HG03575 (cell line): Measurements from ENCODE around the gene LDLRAP1.

Experiments
- ATAC-seq: cut with Tn5 transposase; IDR thresholded peaks from one replicate; pipeline ENCODE4 v1.9.1; 2021; ENCODE audit not compliant: unreplicated experiment, insufficient number of reproducible peaks, low FRiP score; ENCODE audit errors: extremely low read depth

LDLRAP1 gene

GRCh38 chr1:25522031-25522655, 21.3 kb upstream of the LDLRAP1 start:
- no peak for ATAC-seq

DNA sequence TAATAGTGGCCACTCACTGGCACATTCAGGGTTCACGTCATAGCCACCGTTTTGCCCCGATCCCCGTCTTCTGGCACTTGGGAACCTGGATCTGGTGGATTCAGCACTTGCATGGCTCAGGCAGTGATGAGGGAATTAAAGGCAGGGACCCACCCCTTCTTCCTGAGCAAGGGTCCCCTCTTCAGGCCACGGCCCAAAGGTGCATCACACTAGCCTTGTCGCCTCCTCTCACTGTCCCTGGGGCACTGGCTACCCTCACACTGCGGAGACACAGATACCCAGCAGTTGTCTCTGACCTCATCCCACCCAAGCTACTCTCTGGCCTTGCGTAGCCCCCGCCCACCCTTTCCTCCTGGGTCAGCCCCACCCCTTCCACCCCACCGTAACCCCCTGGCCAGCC, 19.9 kb upstream of the LDLRAP1 start:
- ATAC-seq: no peak

DNA sequence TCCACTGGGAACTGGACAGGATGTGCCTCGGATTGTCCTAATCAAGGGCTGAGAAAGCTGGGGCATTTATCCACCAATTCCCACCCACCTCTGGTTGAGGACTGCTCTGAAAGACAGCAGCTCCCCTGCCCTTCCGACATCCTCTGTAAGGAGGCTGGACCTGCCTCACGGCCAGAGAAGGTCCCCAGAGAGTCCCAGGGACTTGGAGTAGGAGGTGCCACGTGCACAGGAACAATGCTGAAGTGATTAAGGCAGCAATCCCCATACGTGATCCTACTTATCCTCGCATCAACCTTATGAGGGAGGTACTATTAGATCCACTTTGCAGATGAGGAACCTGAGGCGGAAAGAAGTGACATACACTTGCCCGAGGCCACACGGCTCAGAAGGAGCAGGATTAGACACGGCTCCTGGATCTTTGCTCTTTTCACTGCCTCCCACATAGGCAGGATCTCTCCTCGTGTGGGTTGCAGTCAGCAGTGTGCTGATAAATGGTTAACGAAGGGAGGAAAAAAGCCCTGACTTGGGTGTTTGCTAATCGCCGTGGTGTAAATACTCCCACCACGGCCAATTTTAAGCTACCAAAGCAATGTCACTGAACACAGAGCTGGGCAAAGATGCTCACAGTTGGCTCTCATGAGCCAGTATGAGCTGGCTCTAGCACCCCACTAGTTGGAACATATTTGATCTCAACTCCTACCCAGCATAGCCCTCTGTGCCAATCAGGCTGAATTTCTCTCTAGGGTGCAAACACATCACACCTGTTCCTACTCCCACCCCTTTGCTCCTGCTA, 18.6 kb upstream of the LDLRAP1 start:
- ATAC-seq: no peak

DNA sequence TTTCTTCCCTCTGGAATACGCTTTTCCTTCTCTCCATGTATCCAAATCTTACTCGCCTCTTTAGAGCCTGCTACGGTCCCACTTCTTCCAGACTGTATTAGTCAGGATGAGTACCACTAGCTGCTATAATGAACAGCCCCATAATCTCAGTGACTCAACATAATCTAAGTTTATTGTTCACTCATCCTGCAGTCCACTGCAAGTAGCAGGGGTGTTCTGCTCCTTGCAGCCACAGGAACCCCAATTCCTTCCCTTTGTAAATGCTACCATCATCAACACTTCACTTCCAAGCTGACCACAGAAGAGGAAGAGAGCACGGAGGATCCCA, 18.1 kb upstream of the LDLRAP1 start:
- ATAC-seq: no peak

DNA sequence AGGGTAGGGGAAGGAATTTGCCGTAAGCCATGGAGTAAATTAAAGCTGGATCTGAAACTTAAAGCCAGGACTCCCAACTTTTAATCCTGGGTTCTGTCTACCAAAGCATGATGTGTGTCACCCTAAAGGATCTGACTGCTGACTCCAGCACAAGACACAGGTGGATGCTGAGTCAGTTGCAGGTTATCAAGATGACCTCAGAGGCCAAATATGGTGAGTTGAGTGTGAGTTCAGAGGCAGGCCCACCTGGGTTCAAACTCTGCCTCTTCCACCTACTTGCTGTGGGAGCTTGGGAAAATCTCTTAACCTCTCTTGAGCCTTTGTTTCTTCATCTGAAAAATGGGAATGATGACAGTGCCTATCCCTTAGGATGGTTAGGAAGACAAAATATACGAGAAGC, 16.7 kb upstream of the LDLRAP1 start:
- no peak for ATAC-seq

DNA sequence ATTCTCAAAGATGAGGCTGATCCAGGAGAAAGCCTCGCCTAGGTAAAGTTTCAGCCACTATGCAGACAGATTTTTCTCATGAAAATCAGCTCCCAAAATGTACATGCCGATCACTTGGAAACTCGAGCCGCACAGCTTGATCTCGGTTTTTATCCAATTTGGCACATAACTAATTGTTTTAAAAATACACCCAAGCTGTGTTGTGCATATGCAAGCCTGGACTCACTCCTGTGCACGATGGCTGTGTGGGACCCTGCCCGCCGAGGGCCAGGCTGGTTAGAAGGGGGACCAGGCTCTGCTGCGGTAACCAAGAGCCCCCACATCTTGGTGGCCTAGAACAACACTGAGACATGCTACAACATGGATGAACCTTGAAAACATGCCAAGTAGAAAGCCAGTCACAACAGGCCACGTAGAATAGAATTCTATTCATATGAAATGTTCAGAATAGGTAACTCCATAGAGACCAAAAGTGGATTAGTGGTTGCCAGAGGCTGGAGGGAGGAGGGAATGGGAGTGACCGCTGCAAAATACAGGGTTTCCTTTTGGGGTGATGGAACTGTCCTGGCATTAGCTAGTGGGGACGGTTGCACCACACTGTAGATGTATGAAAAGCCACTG, 16.1 kb upstream of the LDLRAP1 start:
- ATAC-seq: no peak

- no peak for ATAC-seq
Measured at GRCh38 chr1:25527946-25528595, 15.3 kb upstream of the LDLRAP1 start.

- ATAC-seq: no peak
Measured at GRCh38 chr1:25528881-25529517, 14.4 kb upstream of the LDLRAP1 start.

GRCh38 chr1:25529518-25530185, 13.8 kb upstream of the LDLRAP1 start:
- no peak for ATAC-seq

DNA sequence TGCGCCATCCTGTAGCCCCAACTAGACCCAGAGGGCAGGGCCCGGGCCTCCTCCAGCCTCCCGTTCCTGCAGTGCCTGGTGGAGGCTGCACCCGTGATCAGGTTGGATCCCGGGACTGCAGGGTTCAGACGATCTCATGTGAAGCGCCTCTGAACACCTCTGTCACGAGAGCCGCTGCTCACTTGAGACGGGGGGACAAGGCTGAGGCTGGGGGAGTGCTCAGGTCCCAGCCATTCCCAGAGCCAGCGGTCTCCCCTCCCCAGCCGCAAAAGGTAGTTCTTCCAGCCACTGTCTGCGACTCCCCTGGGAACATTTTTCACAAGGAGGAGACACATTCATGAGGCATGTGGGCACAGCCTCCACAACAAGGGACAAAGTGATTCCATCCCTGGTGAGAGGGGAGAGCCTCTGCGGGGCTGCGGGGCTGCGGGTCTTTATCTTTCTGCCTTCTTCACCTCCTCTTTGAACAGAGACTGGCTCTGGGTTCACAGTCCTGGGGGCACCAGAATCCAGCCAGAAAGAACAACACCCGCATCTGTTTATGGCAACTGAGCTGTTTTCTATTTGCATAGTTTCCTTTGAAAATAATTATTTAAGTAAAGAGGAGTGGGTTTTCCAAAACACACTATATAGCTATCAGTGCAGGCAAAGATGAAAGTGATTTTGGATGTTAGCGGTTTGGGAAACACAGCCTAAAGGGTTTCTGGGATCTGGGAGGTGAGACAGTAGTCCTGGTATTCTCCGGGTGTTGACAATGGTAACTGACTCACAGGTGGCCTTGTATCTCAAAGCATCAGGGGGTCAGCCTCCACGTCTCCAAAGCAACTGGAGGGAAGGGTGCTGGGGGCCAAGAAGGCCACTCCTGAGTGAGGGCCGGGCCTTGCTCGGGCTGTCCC, 13.0 kb upstream of the LDLRAP1 start:
- ATAC-seq: no peak

DNA sequence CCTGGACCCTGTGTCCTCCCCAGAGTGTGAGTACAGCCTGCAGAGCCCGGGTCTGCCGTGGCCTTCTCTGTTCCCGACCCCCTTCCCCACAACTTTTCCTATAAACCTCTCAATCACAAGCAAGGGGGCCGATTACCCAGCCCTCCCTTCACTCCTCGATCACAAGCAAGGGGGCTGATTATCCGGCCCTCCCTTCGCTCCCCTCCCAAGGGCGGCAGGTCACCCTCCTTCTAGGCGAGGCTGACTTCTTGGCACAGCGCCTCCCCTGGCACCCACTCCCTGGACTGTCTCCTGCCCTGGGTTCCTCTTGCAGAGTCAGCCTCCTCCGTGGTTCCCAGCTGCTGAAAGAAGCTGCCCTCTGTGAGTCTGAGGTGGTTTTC, 12.3 kb upstream of the LDLRAP1 start:
- ATAC-seq: no peak

DNA sequence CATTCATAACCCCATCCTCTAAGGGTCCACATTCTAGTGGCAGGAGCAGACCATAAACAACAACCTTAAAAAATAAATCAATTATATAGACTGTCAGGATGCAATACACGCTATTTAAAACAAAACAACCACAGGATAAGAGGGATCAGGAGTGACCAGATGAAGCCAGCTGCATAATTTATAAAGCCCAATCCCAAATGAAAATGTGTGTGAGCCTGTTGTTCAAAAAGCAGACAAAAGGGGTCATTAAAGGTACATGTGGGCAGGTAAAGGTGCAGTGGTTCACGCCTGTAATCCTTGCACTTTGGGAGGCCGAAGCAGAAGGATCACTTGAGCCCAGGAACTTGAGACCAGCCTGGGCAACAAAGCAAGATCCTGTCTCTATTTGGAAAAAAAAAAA, 10.4 kb upstream of the LDLRAP1 start:
- ATAC-seq: no peak

GRCh38 chr1:25533775-25534409, 9.5 kb upstream of the LDLRAP1 start:
- ATAC-seq: no peak

- no peak for ATAC-seq
Measured at GRCh38 chr1:25534410-25534788, 9.0 kb upstream of the LDLRAP1 start.

- ATAC-seq: no peak
Measured at GRCh38 chr1:25536124-25536523, 7.3 kb upstream of the LDLRAP1 start.

- ATAC-seq: no peak
Measured at GRCh38 chr1:25537153-25537831, 6.1 kb upstream of the LDLRAP1 start.

DNA sequence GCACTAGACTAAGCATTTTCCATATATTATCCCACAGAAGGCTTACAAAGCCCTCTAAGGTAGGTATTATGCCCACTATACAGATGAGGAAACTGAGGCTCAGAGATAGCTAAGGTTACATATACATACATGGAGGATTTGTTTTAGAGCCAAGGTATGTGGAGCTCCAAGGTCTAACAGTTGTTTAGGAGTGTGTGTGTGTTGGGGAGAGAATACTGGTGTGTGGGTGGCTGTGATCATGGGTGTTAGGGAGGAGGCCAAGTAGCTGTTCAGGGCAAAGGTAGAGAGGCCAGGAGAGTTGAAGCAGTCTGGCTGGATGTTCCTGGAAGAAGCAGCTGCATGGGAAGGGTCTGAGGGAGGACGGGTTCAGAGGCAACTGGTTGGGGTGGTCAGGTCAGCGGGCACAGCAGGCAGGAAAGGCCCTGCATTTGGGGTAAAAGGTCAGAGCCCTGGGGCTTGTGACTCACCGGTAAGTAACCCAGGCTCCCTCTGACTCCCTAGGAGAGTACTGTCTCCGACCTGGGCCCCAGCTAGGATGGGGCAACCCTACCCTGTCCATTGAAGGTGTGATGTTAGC, 5.1 kb upstream of the LDLRAP1 start:
- no peak for ATAC-seq
